BLaER1 (cell line): ENCODE measurements around the gene CAMTA2.
A peak's percentile ranks its signal among the peaks of the same experiment; 100 is the strongest.

Experiments
- H3K27ac ChIP-seq: shearing (Covaris generic); formaldehyde crosslinking; 2 replicates; pipeline ENCODE4 v1.8.1; 2022
- H3K27me3 ChIP-seq: shearing (Covaris generic); formaldehyde crosslinking; 2 replicates; pipeline ENCODE4 v1.8.1; 2022
- H3K36me3 ChIP-seq: shearing (Covaris generic); formaldehyde crosslinking; 2 replicates; pipeline ENCODE4 v1.8.1; 2022
- H3K4me1 ChIP-seq: shearing (Covaris generic); formaldehyde crosslinking; 2 replicates; pipeline ENCODE4 v1.8.1; 2022
- H3K4me2 ChIP-seq: shearing (Covaris generic); formaldehyde crosslinking; 2 replicates; pipeline ENCODE4 v1.8.1; 2022
- H3K4me3 ChIP-seq: shearing (Covaris generic); formaldehyde crosslinking; 2 replicates; pipeline ENCODE4 v1.8.1; 2022
- H3K9ac ChIP-seq: shearing (Covaris generic); formaldehyde crosslinking; 2 replicates; pipeline ENCODE4 v1.8.1; 2022
- H3K9me3 ChIP-seq: shearing (Covaris generic); formaldehyde crosslinking; 2 replicates; pipeline ENCODE4 v1.8.1; 2022
- H4K20me1 ChIP-seq: shearing (Covaris generic); formaldehyde crosslinking; 2 replicates; pipeline ENCODE4 v1.8.1; 2022
- Cebpa-rat ChIP-seq: shearing (Covaris generic); IDR thresholded peaks from 2 replicates; pipeline ENCODE4 v1.8.1; 2022

The CAMTA2 gene

DNA sequence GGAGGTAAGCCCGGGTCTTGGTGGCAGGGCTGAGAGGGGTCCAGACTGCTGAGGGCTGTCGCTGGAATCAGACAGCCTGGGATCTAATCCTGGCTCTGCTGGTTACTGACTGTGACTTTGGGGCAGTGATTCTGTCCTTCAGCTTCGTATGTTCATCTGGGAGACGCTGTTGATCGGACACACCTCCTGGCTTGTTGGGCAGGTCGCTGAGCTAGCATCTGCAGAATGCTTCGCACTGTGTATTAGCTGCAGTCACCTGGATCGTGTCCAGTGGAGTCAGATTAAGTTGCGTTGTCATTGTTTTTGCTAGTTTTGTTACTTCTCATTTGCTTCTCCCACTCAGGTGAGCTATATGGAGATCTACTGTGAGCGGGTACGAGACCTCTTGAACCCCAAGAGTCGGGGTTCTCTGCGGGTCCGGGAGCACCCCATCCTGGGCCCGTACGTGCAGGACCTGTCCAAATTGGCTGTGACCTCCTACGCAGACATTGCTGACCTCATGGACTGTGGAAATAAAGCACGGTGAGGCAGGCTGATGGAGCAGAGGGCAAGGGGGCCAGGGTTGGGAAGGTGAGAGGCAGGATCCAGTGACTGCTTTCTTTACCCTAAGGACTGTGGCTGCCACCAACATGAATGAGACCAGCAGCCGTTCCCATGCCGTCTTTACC is 14.8 kb upstream of the CAMTA2 start:
- no peak overlapping the region for H3K4me3 ChIP-seq
- no peaks in the 10 kb centered on the region for H3K9me3 ChIP-seq
- H4K20me1 ChIP-seq = peaks cover 19% of the 10 kb centered on the region
- no peak overlapping the region for H3K4me2 ChIP-seq
- TF ChIP-seq Cebpa-rat = no peak
- peaks cover 67% of the 10 kb centered on the region for H3K36me3 ChIP-seq
- H3K27ac ChIP-seq = no peak overlapping the region
- no peaks in the 10 kb centered on the region for H3K27me3 ChIP-seq
- H3K9ac ChIP-seq = no peak overlapping the region
- peaks cover 24% of the 10 kb centered on the region for H3K4me1 ChIP-seq

DNA sequence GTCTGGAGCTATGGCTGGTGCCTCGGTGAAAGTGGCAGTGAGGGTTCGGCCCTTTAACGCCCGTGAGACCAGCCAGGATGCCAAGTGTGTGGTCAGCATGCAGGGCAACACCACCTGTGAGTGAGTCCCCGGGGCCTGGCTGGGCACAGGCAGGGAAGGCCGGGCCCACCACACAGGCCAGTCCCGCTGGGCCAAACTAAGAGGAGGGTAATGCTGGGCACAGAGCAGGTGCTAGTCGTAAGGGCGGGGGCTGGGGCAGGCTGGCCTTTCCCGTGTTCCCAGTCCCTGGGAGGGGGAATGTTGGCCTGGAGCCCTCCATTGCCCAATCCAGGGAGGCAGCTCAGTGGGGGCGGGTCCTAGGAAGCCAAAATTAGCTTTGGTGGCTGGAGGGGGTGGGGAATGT is 12.8 kb upstream of the CAMTA2 start:
- H3K4me3 ChIP-seq = no peak overlapping the region
- H3K9me3 ChIP-seq = no peaks in the 10 kb centered on the region
- H3K4me2 ChIP-seq = peak overlapping the region; percentile 99
- H3K27ac ChIP-seq = no peak overlapping the region
- peaks cover 31% of the 10 kb centered on the region for H3K4me1 ChIP-seq
- H3K36me3 ChIP-seq = peaks cover 47% of the 10 kb centered on the region
- TF ChIP-seq Cebpa-rat = no peak
- peaks cover 19% of the 10 kb centered on the region for H4K20me1 ChIP-seq
- H3K9ac ChIP-seq = no peak overlapping the region
- H3K27me3 ChIP-seq = no peaks in the 10 kb centered on the region

DNA sequence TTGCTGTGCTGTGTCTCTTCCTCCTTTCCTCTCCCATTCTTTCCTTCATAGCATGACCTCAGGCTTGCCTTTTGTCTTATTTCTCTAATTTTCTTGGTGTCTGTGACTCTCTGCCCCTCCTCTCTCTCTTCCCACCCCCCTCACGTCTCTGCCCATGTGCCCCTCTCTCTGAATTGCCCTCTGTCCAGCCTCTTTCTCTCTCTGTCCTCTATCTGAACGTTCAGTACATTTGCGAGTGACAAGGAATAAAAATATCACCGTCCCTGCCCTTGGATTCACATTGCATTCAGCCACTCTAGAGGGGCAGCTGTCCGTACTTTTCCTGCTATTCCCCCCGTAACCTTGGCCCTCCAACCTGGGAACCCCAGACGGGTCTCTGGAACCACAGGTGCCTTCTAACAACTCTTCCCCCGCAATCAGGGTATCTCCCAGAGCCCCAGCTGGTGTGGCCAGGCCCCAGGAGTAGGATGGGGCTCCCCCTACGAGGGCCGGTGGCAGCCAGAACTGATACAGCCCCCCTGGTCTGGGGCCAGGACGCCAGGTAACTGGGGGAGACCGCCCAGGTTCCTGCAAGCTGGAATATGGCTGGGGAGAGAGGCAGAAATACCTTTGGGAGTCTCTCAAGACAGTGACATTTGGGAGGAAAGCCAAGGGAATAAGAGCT is 12.1 kb upstream of the CAMTA2 start:
- Histone ChIP-seq H3K4me1 (peaks cover 31% of the 10 kb centered on the region), H3K36me3 (peaks cover 40% of the 10 kb centered on the region), H4K20me1 (peaks cover 19% of the 10 kb centered on the region), H3K4me3 (peak overlapping the region; percentile 92; the same call in 1 of the 2 replicates), H3K4me2 (peak overlapping the region; percentile 99), H3K27me3 (no peaks in the 10 kb centered on the region), H3K9ac (peak overlapping the region; percentile 88), H3K9me3 (no peaks in the 10 kb centered on the region), H3K27ac (peak overlapping the region; percentile 34; the same call in 1 of the 2 replicates)
- TF ChIP-seq Cebpa-rat = no peak

DNA sequence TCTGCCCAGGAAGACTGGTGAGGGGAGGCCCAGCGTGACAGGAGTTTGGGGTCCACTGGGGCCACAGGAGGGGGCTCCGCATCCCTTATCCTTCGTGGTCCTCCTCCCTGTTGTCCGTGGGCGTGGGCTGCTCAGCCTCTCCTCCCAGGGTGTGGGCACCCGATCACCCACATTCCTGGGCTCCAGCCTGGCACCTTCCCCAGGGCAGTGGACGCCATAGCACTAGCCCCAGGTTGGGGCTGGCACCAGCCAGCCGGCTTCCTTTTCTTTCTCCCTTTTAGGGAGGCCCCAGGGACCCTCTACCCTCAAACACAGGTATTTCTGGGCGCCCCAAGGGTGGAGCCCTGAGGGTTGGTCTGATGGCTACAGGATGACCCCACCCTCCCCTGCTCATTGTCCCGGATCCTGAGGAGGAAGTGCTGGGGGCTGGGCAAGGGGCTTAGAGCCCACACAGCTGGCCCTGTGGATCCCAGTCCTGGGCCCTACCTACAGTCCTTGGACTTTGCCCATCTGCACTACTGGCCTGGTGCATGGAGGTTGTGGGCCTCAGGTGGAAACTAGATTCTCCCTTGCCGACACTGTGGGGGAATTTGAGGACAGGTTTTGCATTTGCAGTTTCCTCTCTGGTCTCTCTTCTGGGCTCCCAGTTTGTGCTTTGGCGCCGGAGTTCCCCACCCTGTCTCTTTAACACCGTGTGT is 11.4 kb upstream of the CAMTA2 start:
- Histone ChIP-seq H3K9ac (peak overlapping the region; percentile 88), H3K4me2 (peak overlapping the region; percentile 99), H3K27ac (peak overlapping the region; percentile 89), H4K20me1 (peaks cover 19% of the 10 kb centered on the region), H3K4me3 (peak overlapping the region; percentile 92), H3K9me3 (no peaks in the 10 kb centered on the region), H3K36me3 (peaks cover 33% of the 10 kb centered on the region), H3K4me1 (peaks cover 31% of the 10 kb centered on the region), H3K27me3 (no peaks in the 10 kb centered on the region)
- TF ChIP-seq Cebpa-rat = no peak

DNA sequence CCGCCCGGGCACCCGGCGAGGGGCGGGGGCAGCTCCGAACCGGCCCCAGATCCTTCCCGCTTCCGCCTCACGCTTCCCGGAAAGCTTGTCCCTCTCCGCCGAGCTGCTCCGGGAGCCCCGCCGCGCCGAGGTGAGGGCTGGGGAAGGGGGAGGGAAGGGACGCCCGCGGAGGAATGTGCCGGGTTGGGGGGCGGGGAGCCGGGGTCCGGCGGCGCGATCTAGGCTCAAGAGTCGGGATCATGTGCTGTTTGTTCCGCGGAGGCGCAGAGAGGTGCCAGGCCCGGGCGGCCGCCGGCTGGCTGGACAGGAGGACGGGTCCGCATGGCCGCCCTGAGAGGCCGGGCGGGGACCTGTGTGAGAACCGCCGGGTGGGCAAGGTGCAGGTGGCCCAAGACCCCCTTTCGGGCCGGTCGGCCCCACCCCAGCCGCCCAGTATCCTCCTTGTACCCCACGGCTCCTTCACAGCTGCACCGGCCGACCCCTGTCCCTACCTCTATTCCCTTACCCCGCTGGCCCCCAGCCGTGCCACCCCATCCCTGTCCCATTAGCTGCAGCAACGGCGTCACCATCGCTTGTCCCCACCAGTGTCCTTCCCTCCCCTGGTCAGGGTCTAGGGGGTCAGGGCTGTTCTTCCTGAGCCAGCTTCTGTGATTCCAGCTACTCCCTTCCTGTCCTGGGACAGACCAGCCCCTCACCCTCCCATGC is 10.7 kb upstream of the CAMTA2 start:
- H3K27ac ChIP-seq = peak overlapping the region; percentile 89

DNA sequence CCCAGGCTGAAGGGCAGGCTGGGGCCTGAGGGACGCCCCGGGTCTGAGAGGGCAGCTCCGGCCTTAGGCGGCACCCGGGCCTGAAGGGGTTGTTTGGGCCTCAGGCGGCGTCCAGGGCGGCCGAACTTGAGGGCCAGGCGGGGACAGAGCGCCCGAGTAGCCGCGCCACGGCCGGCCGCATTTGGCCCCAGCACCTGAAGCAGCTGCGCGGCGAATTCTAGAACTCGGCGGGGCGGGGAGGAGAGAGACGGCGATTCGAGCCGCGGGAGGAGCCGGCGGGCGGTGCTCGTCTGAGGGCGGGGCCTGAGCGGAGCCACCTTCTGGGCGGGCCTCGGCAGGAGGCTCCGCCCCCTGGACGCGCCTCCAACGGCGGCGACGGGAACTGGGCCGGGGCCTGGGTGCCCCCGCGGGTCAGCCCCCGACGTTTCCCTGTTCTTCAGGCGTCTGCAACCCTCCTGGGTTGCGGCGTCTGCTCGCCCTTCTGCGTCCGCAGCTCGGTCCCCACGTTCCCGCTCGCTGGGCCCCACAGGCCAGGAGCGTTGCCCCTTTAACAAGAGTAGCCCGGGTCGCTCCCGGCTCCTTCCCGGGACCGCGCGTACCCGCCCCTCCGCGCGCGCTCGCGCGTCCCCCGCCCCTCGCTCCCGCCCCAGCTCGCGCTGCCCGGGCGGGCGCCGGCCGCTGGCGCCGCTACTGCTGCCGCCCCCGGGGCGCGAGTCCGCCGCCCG is 10.0 kb upstream of the CAMTA2 start, which contains the start of the genes INCA1 and KIF1C:
Gene INCA1, minus strand, starts transcription at position 221 of the 725 bp plus-strand sequence. CDS start 3,085 bp downstream, outside the sequence.
Gene KIF1C, plus strand, starts transcription at position 649 of the 725 bp plus-strand sequence. CDS start 2,297 bp downstream, outside the sequence.
- Histone ChIP-seq H3K4me2 (peak within 1 kb of the TSS; percentile 99), H3K9ac (peak within 1 kb of the TSS; percentile 88), H4K20me1 (peaks cover 19% of the 10 kb centered on the region), H3K36me3 (peaks cover 19% of the 10 kb centered on the region), H3K4me1 (peaks cover 31% of the 10 kb centered on the region), H3K27ac (peak within 1 kb of the TSS; percentile 89), H3K9me3 (no peaks in the 10 kb centered on the region), H3K4me3 (peak within 1 kb of the TSS; percentile 92), H3K27me3 (no peaks in the 10 kb centered on the region)
- no peak for TF ChIP-seq Cebpa-rat

More for the DNA sequence above, 10.7 kb upstream of the CAMTA2 start:
- Histone ChIP-seq H3K4me1 (peaks cover 31% of the 10 kb centered on the region), H3K9ac (peak overlapping the region; percentile 88), H3K4me3 (peak overlapping the region; percentile 92), H3K27me3 (no peaks in the 10 kb centered on the region), H3K36me3 (peaks cover 26% of the 10 kb centered on the region), H3K4me2 (peak overlapping the region; percentile 99), H4K20me1 (peaks cover 19% of the 10 kb centered on the region), H3K9me3 (no peaks in the 10 kb centered on the region)
- no peak for TF ChIP-seq Cebpa-rat

DNA sequence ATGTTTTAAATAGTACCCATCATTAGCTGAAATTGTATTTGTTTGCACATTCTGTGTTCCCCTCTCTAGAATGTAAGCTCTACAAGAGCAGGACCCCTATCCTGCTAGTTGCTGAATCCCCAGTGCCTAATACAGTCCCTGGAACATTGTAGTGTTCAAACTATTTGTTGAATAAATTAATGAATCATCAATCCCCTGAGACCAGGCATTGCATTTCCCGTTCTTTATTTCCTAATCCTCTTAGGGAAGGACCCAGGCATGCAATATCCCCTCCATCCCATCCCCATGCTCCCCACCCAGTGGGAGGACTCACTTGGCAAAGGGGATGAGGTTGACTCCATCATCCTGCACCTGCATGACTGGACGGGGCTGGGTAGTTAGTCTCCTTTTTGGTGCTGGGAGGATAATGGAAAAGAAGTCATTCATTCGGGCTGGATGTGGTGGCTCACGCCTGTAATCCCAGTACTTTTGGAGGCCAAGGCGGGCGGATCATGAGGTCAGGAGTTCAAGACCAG is 6.7 kb upstream of the CAMTA2 start:
- Histone ChIP-seq H3K9me3 (no peaks in the 10 kb centered on the region), H3K27me3 (no peaks in the 10 kb centered on the region), H3K4me3 (no peak overlapping the region), H4K20me1 (peaks cover 6% of the 10 kb centered on the region; the same call in 1 of the 2 replicates), H3K4me1 (peaks cover 27% of the 10 kb centered on the region), H3K36me3 (no peaks in the 10 kb centered on the region), H3K9ac (no peak overlapping the region), H3K4me2 (no peak overlapping the region), H3K27ac (no peak overlapping the region)
- no peak for TF ChIP-seq Cebpa-rat

DNA sequence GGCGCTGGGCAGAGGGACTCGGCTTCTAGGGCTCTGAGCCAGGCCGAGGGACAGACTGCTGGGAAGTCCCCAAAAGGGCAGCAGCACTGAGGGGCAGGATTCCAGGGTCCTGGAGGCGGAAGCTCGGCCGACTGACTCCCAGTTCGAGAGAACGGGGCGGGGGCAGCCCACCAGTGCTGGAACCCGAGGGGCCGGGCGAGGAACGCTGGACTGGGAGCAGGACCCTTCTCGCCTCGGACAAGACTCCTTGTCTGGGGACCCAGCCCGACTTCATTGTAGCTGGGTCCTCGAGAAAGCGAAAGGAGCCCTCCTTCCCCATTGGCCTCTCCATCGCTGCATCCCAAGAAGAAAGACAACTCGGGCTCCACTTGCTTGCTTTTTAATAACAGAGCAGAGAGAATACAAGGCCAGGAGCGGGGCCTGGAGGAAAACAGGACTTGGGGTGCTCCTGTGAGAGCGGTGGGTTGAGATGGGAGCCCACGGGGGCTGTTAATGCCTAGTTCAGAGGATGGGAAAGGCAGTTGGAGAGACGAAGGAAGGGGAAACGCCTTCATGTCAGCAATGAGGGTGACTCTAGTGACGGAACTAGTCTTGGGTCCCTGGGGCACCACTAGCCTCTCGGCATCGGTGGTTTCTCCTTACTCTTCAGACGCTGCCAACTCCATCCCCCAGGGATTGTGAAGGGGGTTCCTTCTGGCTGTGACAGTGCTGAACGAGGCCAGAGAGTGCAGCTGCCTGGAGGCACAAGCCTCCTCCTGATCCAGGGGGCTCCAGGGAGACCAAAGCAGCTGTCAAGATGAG is 492 bp upstream of the CAMTA2 start:
- Histone ChIP-seq H3K9me3 (no peaks in the 10 kb centered on the region), H3K36me3 (peaks cover under 1% of the 10 kb centered on the region; the same call in 1 of the 2 replicates), H3K27ac (peak overlapping the region; percentile 94), H3K4me1 (peaks cover 50% of the 10 kb centered on the region), H4K20me1 (0 out of 2 replicates have a peak, but pooled peaks cover 6% of the 10 kb centered on the region), H3K9ac (peak overlapping the region; percentile 89), H3K4me2 (peak overlapping the region; percentile 98), H3K27me3 (no peaks in the 10 kb centered on the region), H3K4me3 (peak overlapping the region; percentile 89)
- no peak for TF ChIP-seq Cebpa-rat
